KOPT-K1 (cell line): ENCODE results near the gene NGF.
"Not testable (repeated sequence)": the region's sequence is repeated elsewhere in the genome, so short reads cannot be mapped to it uniquely, and the experiment has no call there.

Experiments
- H3K27ac ChIP-seq: fragments of 200-600 bp; sonication (generic); 2 replicates; pipeline ENCODE4 v1.5.1; 2016; ENCODE audit warnings: antibody characterized with exemption, mild to moderate bottlenecking, low read depth, low read length; ENCODE audit not compliant: poor library complexity, severe bottlenecking
- H3K36me3 ChIP-seq: fragments of 200-600 bp; sonication (generic); 2 replicates; pipeline ENCODE4 v1.5.1; 2017; ENCODE audit warnings: antibody characterized with exemption, mild to moderate bottlenecking, low read length, moderate library complexity; ENCODE audit not compliant: insufficient read depth
- H3K9me3 ChIP-seq: fragments of 200-600 bp; sonication (generic); 2 replicates; pipeline ENCODE4 v1.5.1; 2017; ENCODE audit warnings: antibody characterized with exemption, low read length, mild to moderate bottlenecking; ENCODE audit not compliant: insufficient read depth, poor library complexity, severe bottlenecking

NGF gene

GRCh38 chr1:115337633-115338456 lies at the start of gene NGF:
Gene NGF (minus strand): TSS chr1:115338249. CDS start chr1:115286795, 51,454 bp downstream.
- Histone ChIP-seq H3K9me3 (no peaks in the 10 kb centered on the region), H3K36me3 (no peaks in the 10 kb centered on the region), H3K27ac (no peak within 1 kb of the TSS)

GRCh38 chr1:115383455-115383854 lies 45.4 kb upstream of the NGF start:
- H3K27ac ChIP-seq, H3K36me3 ChIP-seq, H3K9me3 ChIP-seq: not testable (repeated sequence)

GRCh38 chr1:115379943-115380342 lies 41.9 kb upstream of the NGF start:
- Histone ChIP-seq H3K27ac (no peak overlapping the region), H3K36me3 (no peaks in the 10 kb centered on the region), H3K9me3 (no peaks in the 10 kb centered on the region)

GRCh38 chr1:115377411-115377810 lies 39.4 kb upstream of the NGF start:
- H3K27ac ChIP-seq = no peak overlapping the region
- no peaks in the 10 kb centered on the region for H3K9me3 ChIP-seq
- no peaks in the 10 kb centered on the region for H3K36me3 ChIP-seq

- H3K27ac ChIP-seq = no peak overlapping the region
- no peaks in the 10 kb centered on the region for H3K36me3 ChIP-seq
- H3K9me3 ChIP-seq = no peaks in the 10 kb centered on the region
Measured at GRCh38 chr1:115374598-115374997, 36.5 kb upstream of the NGF start.

- Histone ChIP-seq H3K27ac (no peak overlapping the region), H3K9me3 (no peaks in the 10 kb centered on the region), H3K36me3 (no peaks in the 10 kb centered on the region)
Measured at GRCh38 chr1:115373305-115373704, 35.3 kb upstream of the NGF start.

GRCh38 chr1:115365738-115366137 lies 27.7 kb upstream of the NGF start:
- Histone ChIP-seq H3K36me3 (no peaks in the 10 kb centered on the region), H3K27ac (no peak overlapping the region), H3K9me3 (peaks cover 8% of the 10 kb centered on the region)

GRCh38 chr1:115364780-115365155 lies 26.7 kb upstream of the NGF start:
- Histone ChIP-seq H3K27ac (no peak overlapping the region), H3K9me3 (peaks cover 18% of the 10 kb centered on the region)

GRCh38 chr1:115364046-115364779 lies 26.2 kb upstream of the NGF start:
- Histone ChIP-seq H3K36me3 (no peaks in the 10 kb centered on the region), H3K9me3 (peaks cover 22% of the 10 kb centered on the region), H3K27ac (peak overlapping the region; percentile 35)

More at GRCh38 chr1:115364780-115365155, 26.7 kb upstream of the NGF start:
- no peaks in the 10 kb centered on the region for H3K36me3 ChIP-seq

- Histone ChIP-seq H3K36me3 (no peaks in the 10 kb centered on the region), H3K27ac (peak overlapping the region; percentile 35), H3K9me3 (peaks cover 22% of the 10 kb centered on the region)
Measured at GRCh38 chr1:115363171-115363570, 25.1 kb upstream of the NGF start.

GRCh38 chr1:115360505-115361129 lies 22.6 kb upstream of the NGF start:
- not testable (repeated sequence) for H3K36me3 ChIP-seq, H3K27ac ChIP-seq
- peaks cover 22% of the 10 kb centered on the region for H3K9me3 ChIP-seq

GRCh38 chr1:115359787-115360452 lies 21.9 kb upstream of the NGF start:
- H3K27ac ChIP-seq, H3K36me3 ChIP-seq: not testable (repeated sequence)
- peaks cover 22% of the 10 kb centered on the region for H3K9me3 ChIP-seq

GRCh38 chr1:115356356-115356755 lies 18.3 kb upstream of the NGF start:
- H3K9me3 ChIP-seq = peaks cover 19% of the 10 kb centered on the region
- no peak overlapping the region for H3K27ac ChIP-seq
- no peaks in the 10 kb centered on the region for H3K36me3 ChIP-seq

- Histone ChIP-seq H3K27ac (no peak overlapping the region), H3K9me3 (peaks cover 7% of the 10 kb centered on the region), H3K36me3 (no peaks in the 10 kb centered on the region)
Measured at GRCh38 chr1:115355069-115355468, 17.0 kb upstream of the NGF start.

- no peaks in the 10 kb centered on the region for H3K36me3 ChIP-seq
- no peak overlapping the region for H3K27ac ChIP-seq
- H3K9me3 ChIP-seq = no peaks in the 10 kb centered on the region
Measured at GRCh38 chr1:115351143-115351542, 13.1 kb upstream of the NGF start.
